ENCODE results near the gene ERICH2.
"Not testable (repeated sequence)": the region's sequence is repeated elsewhere in the genome, so short reads cannot be mapped to it uniquely, and the experiment has no call there.

ERICH2 gene, protein sequence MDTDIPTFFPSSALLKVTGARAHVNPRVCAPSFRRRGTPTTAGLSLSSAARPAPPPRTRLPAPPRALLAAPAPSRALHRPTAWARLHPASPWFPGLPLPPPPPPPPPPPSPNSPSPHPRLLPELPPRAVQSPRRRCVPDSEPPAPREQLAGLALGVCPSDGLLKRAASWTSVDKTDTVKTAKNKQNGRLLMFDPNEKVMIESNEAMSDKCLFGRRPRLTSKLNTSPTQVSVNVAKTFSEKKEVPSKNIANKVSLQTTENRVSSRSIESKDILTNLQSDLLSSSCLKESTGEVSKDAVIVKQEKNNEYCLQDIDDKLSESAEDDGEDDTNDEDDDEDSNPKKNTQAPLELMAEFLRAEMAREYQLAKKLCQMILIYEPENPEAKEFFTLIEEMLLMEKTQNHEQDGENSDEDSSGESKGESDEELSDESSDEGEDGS

GRCh38 chr2:170770008-170770605, at the start of gene ERICH2:
Gene ERICH2 (plus strand): TSS chr2:170770378. CDS start chr2:170770682, 304 bp downstream.
- DNase-seq, result peak; percentile 78

DNA sequence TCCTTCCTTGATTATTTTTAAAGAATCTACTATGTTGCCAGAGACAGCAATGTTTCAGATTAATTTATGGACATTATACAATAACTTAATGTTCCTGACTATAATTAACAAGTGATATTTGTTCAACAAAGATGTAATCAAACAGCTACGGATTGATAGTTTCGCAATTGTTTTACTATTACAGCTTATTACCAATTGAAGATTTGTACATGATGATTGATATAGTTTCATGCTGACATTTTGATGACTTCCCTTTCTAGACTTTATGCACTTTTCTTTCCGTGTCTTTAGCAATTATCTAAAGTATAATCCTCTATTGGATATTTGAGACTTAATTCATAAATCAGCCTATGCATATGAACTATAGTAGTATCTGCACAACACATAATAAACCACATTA, 48.5 kb upstream of the ERICH2 start:
- no peak for DNase-seq

DNA sequence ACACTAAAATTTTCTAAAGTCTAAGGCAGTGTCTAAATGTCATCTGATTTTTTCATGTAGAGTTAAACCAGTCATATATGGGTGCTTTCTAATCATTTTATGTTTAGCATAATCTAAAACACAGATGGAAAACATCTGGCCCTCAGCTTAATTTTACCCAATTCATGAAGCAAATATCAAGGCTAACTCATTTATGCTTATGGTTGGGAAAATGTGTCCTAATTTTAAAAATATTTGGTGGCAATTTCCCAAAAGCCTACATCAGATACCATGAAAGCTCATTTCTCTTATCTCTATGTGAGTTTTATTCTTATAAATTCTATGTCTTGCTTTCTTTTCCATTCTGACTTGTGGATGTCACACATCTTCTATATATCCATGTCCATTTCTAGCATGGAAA, 47.9 kb upstream of the ERICH2 start:
- DNase-seq, result no peak

DNA sequence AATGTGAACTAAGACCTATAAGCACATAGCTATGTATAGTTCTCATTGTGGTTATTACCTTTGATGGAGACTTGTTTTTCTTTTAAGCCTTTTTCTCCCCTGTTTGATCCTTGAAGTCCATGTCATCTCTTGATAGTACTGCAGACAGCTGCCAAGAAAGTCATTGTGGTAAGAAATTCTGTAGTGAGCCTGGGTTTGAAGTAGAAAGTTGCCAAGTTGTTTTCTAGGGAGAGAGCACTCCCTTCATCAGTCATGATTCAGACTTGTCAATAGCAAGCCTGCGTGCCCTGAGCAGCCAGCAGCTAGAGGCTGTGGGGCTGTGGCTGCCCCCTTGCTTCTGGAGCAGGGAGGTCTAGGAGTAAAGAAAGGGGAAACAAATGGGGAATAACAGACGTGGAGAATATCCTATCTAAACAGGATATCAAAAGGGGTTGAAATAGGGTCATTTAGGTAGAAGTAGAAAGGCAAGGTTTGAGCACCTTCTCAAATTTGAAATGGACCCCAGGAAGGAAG, 46.7 kb upstream of the ERICH2 start:
- DNase-seq, result no peak

DNA sequence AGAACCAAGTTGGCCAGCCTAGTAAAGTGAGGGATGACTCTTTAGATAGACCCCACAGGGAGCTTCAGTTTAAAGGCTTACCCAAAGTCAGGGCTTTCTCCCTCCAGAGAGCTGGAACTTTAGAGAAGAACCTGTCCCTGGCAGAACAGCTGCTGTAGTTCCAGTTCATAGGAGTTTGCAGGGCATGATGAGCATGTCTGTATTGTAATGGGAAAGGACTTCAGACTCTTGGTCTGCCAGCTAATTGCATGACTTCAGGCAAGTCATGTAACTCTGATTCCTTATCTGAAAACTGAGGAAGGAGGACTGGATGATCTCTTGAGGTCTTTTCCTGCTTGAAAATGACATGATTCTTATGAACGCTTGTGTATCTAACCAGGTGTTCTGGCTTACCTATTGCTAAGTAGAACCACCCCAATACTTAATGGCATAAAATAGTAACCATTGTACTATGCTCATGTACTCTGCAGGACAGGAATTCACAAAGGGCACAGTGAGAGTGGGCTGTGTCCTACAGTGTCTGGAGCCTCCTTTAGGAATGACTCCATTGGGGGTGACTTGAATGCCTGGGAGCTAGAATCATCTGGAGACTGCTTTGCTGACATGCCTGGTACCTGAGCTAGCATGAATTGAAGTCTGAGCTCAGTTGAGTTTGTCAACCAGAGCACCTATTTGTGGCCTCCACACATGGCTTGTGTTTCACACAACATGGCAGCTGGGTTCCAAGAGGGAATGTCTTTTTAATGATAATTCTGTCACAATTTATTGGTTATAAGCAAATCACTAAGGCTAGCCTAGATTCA, 36.2 kb upstream of the ERICH2 start:
- no peak for DNase-seq

DNA sequence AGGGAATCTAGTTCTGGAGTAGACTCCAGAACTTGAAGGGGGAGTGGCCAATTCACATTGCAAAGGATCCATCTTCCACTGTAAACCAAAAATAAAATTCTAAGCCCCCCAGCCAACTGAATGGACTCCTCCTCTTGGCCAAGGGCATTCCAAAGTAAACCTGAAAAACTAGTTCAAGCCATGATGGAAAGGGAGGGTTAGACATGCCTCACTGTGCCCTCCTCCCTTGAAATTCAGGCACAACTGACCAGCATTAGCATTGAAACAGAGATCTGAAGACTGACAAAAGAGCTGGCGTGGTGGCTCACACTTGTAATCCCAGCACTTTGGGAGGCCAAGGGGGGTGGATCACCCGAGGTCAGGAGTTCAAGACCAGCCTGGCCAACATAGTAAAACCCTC, 35.6 kb upstream of the ERICH2 start:
- DNase-seq, result not testable (repeated sequence)

GRCh38 chr2:170736628-170737027, 33.5 kb upstream of the ERICH2 start:
- DNase-seq, result no peak

DNA sequence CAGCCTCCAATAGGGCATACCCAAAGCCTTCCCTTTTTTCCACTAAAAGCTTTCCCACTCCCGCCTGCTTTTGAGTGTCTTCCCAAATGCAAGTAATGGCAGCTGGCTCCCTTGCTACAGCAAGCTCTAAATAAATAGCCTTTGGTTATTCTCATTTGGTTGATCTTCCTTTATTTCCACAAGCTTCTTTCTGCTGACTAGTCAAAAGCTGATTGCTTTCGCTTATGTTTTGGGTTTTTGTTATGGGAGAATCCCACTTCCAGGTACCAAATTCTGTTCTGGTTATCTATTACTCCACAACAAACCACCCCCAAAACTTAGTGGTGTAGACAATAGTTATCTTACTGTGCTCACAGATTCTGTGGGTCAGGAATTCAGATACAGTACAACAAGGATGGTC, 32.8 kb upstream of the ERICH2 start:
- DNase-seq, result no peak

DNA sequence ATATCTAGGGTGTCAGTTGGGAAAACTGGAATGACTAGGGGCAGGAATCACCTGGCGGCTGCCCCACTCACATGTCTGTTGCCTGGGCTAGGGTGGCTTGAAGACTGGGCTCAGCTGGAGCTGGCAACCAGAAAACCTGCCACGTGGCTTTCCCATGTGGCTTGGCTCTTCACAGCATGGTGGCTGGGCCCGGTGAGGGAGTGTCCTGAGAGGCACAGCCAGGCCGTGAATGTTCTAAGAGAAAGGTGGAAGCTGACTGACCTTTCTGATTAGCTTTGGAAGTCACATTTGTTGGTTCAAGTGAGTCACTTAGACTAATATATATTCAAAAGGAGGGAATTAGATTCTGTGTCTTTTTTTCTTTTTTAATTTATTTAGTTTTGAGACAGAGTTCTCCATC, 32.4 kb upstream of the ERICH2 start:
- no peak for DNase-seq

GRCh38 chr2:170739048-170739447, 31.1 kb upstream of the ERICH2 start:
- DNase-seq, result no peak

DNA sequence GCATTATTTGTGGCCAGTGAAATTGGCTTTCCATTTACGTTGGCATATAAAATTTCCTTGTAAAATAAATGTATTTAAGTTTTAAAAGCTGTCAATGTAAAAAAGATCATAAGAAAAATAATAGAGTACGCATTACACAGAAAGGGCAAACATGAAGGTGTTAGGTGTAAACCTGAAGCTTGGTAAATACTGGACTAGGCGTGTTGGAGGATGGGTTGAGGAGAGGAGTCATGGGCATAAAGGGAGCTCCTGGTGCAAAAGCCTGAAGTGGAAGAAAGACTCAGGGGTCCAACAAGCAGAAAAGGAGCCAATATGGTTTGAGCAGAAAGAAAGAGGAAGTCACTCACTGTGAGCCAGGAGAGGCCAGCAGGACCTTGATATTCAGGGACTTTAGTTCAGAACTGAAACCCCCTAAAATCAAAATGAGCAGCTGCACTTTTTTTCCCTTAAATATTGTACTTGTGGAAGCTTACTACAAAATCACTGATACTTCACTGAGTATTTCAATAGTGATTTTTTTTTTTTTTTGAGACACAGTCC, 30.6 kb upstream of the ERICH2 start:
- DNase-seq, result no peak

GRCh38 chr2:170740660-170741059, 29.5 kb upstream of the ERICH2 start:
- no peak for DNase-seq

- DNase-seq, result no peak
These were observed 28.2 kb upstream of the ERICH2 start for GRCh38 chr2:170742000-170742399.

DNA sequence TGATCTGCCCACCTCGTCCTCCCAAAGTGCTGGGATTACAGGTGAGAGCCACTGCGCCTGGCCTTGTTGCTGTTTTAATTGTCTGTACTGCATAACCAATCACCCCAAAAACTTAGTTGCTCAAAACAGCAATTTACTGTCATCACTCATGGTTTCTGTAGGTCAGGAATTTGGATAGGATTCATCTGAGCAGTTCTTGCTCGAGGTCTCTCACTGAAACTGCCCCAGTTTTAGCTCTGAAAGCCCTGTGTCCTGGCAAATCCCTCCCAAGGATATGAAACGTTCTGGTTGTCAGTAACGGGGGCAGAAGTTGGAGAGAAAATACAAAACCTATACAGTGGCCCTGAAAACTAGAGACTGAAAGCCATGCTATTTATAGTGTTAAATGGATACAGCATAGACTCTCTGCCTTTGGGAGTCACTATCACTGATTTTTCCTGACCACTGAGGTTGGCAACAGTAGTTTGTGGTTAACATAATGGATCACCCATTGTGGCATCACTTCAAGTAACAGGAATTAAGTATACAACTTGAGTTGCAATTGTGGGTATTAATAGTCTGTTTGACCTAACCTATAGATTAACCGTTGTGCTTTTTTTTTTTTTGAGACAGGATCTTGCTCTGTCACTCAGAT, 27.2 kb upstream of the ERICH2 start:
- DNase-seq, result no peak

DNA sequence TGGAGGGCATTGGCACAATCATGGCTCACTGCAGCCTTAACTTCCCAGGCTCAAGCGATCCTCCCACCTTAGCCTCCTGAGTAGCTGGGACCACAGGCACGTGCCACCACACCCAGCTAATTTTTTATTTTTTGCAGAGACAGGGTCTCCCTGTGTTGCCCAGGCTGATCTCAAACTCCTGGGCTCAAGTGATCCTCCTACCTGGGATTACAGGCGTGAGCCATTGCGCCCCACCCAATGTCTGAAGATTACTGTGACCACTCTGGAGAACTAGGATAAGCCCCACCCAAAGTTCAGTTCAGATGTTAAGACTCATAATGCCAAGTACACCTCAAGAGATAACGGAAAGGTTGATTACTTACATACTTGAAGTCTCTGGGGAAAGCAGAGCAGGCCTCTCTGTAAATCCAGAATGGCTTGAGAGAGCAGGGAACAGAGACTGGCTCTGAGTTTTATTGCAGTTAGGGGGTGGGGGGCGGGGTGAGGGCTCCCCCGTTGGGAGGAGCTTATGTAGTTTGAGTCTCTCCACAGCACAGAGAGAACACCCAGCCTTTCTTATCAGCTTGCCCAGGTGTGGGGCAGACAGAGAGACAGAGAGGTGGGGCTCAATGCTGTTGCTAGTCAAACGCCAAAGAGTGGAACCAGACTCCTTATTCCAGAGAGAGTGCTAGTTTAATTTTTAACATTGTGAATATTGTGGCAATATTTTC, 26.5 kb upstream of the ERICH2 start:
- no peak for DNase-seq

DNA sequence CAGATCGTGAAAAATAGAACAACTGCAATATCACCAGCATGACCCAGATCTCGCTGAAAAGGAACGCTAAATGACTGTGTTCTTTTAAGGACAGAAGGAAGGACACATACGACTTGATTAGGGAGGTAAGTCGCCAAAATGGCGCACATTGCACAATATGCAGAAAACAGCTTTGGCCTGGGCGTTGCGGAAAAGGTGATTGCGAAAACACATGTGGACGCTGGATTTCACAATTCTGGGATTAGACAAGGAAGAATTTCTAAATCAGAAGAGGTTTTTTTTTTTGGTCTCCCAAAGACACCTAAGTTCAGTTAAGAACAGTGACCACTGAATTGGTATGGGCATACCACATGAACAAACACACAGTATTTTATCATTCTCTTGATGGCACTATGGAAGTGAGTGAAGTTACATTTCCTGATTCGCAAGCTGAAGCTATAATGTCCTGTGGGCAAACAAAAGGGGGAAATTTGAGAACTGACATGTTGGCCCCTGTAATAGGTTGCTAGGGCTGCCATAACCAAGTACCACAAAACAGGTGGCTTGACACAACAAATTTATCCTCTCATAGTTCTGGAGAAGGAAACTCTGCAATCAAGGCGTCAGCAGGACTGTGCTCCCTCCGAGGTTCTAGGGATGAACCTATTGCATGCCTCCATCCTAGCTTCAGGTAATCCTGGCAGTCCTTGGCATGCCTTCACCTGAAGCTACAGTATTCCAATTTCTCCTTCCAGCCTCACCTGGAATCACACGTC, 25.8 kb upstream of the ERICH2 start:
- no peak for DNase-seq

GRCh38 chr2:170745305-170745704, 24.9 kb upstream of the ERICH2 start:
- DNase-seq, result no peak

GRCh38 chr2:170747921-170748320, 22.3 kb upstream of the ERICH2 start:
- no peak for DNase-seq

DNA sequence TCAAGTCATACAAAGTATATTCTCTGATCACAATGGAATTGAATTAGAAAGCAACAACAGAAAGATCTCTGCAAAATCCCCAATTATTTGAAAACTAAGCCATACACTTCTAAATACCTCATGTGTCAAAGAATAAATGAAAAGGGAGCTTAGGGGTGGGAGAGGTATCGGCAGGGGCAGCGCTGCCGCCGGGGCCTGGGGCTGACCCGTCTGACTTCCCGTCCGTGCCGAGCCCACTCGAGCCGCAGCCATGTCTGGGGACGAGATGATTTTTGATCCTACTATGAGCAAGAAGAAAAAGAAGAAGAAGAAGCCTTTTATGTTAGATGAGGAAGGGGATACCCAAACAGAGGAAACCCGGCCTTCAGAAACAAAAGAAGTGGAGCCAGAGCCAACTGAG, 18.6 kb upstream of the ERICH2 start:
- not testable (repeated sequence) for DNase-seq

- DNase-seq, result no peak
These were observed 8.6 kb upstream of the ERICH2 start for GRCh38 chr2:170761572-170761971.

DNA sequence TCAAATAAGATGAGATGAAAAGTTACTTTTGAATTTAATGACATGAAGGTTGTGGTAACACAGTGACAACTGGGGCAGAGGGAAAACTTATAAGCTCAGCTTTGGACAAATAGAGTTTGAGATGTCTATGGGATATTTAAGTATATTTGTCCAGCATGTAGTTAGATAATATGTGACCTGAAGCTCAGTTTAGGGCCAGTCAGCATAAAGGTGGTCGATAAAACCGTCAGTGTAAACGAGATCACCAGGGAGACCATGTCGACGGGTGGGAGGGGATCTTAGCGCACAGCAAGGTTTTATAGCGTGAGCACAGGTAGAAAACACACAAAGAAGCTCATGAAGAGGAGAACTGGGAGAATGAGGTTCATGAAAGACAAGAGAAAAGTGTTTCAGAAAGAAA, 7.4 kb upstream of the ERICH2 start:
- DNase-seq, result no peak
